HPDE6-E6E7 (cell line): ENCODE results near the gene C10orf95.

Source experiments
- DNase-seq: peaks from one replicate; pipeline ENCODE4 v3.0.0; 2011; ENCODE audit warnings: missing footprints; ENCODE audit errors: extremely low spot score

The C10orf95 gene

DNA sequence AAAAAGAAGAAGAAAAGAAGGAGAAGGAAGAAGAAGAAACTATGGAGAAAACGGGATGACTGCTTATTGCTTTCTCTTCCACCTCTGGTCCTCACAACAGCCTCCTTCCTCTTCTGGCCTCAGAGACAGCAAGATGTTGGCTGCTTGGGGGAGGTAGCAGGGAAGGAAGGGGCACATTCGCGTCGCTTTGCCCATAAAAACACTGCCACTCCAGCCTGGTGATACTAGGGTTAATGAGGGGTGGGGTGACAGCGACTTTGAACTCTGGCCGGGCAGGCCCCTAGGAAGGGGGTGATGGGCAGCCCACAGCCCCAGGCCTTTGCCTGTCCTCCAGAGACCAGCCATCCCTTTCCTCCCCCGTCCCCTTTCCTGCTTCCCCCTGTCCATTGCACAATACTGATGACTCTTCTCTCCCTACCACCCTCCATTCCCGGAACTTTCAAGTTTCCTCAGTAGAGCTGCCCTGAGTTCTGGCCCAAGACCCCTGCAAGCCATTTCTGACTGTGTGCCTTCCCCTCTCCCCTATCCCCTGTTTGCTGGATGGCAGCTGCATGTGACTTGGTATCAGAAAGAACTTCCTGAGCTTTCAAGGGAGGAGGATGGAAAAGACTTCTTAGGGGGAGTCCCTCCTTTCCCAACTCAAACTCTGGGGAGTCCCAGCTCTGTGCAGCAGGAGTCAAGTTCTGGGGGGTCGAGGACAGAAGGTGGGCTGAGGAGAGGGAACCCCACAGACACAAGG lies 16.8 kb downstream of the C10orf95 start:
- DNase-seq: no peak

GRCh38 chr10:102433619-102434046 lies 17.7 kb downstream of the C10orf95 start:
- no peak for DNase-seq

DNA sequence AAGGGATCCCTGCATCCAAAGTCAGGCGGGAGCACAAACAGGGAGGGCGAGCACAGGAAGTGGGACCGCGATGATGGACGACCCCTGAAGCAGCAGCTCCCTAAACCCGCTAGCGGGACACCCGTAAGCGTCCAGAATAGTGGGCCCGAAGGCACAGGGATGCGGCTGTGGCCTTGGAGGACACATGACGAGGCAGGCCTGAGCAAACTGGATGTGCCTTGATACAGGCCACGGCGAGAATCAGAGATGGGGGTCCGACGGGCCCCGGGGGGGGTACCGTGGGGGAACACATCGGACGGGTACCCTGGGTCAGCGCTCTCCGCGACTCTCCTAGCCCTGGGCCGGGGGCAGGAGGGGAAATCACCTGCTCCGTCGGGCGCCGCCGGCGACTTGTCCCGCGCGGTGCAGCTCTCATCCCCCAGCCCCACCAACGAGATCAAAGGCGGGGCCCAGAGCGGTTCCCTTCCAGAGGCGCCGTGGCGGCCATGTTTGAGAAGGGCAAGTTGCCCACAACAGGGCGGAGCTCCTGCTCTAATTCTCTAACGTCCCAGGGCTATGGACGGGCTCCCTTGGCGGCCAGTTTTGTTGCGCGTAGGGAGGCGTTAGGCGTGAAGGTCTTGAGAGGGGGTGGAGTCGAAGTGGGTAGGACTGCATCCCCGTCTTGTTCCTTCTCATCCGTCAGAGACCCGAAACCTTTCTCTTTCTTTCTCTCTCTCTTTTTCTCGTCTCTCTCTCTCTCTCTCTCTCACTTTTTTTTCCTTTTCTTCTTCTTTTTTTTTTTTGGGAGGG lies 19.0 kb downstream of the C10orf95 start, which contains the start of gene CUEDC2:
Gene CUEDC2, minus strand, starts transcription at position 413 of the 789 bp plus-strand sequence. CDS start 7,386 bp downstream, outside the sequence.
- DNase-seq: peak; percentile 94

- DNase-seq: no peak
Measured at GRCh38 chr10:102431452-102432124, 19.8 kb downstream of the C10orf95 start.

DNA sequence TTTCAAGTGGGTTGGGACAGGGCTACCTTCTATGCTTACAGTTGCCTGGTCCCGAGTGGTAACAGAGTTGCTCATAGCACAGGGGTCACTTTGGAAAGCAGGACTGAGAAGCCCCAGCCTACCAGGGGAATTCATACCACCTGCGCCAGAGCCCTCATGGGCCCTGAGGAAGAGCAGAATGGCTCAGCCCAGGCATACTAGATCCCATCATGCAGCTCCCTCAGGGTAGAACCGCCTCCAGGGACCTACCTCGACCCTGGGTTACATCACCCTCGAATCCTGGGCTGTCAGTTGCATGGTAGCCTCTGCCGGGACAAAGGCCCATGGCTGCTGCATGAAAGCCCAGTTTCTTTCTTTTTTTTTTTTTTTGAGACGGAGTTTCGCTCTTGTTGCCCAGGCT lies 21.9 kb downstream of the C10orf95 start:
- no peak for DNase-seq

DNA sequence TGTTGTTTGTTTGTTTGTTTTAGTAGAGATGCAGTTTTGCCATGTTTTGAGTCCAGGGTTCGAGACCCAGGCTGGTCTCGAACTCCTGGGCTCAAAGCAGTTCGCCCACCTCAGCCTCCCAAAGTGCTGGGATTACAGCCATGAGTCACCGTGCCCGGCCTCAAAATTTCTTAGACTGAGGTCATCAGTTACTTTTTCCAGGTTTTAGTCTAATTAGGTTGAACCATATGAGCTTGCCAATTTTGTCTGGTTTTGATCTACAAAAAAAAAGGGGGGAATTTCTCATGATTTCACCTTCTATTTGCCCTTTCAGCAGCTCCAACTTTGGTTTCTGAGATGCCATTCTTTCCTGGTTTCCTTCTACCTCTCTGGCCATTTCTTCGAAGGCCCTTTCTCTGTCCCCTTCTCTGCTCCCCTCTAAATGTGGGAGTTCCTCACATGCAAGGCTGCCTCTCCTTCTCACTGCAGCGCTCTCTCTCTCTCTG lies 24.5 kb downstream of the C10orf95 start:
- no peak for DNase-seq

DNA sequence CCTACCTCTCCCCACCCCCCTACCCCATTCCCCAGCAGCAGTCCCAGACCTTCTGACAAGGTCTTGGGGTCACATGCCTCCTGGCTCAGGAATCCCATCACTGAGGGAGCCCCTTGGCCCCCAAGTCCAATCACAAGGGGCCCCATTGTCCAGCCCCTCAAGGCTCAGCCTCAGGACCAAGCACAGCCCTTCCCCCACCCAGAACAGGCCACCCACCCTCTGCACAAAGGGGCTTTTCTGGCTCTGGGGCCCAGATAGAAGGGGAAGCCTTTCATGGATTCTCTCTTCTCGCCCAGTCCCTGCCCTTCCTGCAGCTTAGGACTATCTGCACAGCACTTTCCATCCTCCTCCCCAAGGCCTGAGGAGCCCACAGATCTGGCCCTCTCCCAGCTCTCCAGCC lies 25.9 kb downstream of the C10orf95 start:
- no peak for DNase-seq

DNA sequence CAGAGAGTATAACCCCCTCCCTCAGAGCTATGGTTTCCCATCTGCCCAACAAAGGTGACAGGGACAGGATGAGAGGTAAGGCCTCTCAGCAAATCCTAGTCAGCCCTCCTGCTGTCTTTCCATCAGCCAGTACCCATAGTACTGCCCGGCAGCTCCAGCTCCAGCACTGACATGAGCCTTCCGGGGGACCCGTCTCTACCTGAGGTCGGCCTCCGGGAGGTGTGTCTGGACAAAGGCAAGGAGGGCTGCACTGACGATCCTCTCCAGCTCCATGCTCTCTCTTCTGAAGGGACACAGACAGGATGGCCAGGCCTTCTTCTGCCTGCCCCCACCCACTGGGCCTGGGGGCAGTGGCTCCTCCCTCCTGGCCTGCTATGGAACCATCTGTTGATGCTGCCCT lies 26.4 kb downstream of the C10orf95 start:
- DNase-seq: no peak

DNA sequence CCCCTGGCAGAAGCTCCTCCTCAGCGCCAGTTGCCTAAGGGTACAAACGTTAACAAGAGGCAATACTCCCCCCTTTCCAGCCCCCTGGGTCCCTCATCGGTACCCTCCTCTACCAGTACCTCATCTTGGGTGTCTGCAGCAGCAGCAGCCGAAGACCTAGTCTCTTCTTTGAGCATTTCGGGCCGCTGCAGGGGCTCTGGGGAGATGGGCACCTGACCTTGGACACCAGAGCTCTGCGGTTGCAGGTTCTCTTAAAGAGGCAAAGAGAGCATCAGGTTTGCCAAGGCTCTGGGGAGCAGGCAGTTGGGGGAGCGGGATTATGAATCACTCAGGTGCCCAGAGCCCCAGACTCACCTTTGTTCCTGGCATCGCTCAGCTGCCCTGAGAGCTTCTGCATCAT lies 27.2 kb downstream of the C10orf95 start:
- DNase-seq: no peak

DNA sequence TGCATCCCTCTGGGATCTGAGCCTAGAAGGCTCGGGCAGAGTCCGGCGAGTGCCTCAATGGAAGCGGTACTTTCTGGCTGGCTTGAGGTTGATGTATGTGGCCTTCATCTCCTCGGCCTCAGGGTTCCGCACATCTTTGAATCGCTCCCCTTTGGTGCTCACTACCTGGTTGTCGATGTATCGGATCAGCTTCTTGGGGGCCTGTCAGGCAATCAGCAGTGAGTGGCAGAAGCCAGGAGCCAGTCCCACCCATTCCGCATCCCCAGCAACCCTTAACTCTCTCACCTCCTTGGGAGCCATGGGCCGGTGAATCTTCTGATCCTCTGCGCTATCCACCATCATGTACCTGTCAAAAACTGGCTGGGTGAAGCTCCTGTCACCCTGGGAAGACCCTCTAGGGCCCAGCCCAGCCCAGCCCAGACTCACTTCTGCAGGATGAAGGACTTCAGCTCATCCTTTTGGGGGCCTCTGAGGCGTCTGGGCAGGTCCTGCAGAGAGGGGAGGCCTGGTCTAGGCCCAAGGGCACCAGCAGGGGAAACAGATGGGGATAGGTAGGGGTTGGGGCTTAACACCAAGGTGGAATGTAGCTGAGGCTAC lies 27.9 kb downstream of the C10orf95 start:
- DNase-seq: no peak

- peak; percentile 79 for DNase-seq
Measured at GRCh38 chr10:102422545-102423129, 28.7 kb downstream of the C10orf95 start.

GRCh38 chr10:102421757-102422512 lies 29.4 kb downstream of the C10orf95 start:
- peak; percentile 34 for DNase-seq

DNA sequence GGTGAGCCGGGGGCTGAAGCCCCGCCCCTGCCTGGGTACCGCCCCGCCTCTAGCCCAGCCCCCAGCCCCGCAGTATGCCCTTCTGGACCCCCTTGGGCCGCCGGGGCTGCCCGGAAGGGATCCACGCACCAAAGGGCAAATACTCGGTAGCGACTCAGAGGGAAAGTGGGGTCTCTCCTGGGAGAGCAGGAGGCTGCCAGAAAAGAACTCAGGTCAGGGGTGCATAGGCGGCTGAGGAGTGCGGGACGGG lies 29.9 kb downstream of the C10orf95 start:
- no peak for DNase-seq

GRCh38 chr10:102420714-102421506 lies 30.4 kb downstream of the C10orf95 start, which contains the start of gene FBXL15:
Gene FBXL15 (plus strand): TSS chr10:102420836. CDS start chr10:102421130, 294 bp downstream.
- peak; percentile 92 for DNase-seq

- DNase-seq: no peak
Measured at GRCh38 chr10:102420181-102420713, 31.1 kb downstream of the C10orf95 start.

DNA sequence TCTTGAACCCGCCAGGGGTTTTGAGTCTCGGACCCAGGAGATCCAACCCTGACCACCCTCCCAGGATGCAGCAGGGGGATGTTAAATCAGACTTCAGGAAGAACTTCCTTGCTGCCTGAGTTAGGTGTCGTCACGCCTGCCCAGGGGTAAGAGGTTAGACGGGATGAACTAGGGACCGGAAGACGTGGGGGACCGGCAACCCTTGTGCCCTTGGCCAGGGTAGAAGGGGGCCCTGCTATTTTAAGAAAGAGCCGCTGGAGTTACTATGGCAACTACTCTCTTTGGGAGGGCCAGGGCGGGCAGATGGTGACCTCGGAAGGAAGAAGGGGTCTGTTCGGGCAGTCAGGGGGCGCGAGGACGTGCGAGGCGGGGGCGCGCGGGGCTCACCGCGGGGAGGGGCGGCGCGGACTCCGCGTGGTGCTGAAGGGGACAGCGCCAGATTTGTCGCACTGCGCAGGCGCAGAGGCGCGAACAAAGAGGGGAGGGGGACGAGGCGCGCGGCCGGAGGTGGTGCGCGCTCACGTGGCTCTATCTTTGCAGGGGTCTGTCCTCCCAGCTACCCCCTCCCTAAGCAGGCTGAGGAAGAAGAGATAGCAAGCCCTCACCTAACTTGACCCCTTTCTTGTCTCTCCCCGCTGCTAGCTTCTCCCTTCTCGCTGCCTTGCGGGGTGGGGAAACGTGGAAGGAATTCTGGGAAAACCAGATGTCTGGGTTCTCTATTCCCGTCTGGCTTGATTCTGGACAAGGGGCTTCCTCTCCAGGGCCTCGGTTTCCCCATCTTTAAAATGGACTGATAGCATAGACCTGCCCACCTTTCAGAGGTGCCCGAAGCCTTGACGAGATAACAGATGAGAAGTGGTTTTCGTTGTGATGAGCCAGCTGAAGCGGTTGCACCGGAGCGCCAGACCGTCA lies 31.8 kb downstream of the C10orf95 start:
- peak; percentile 34 for DNase-seq

GRCh38 chr10:102418622-102419268 lies 32.6 kb downstream of the C10orf95 start, which contains the start of gene PSD:
Gene PSD (minus strand): TSS chr10:102418785. CDS start chr10:102417038, 1,747 bp downstream.
- no peak for DNase-seq

- DNase-seq: no peak
Measured at GRCh38 chr10:102416695-102417094, 34.6 kb downstream of the C10orf95 start.
